Stimulated activated CD8-positive, alpha-beta memory T cell treated with anti-CD3 and anti-CD28 coated beads, Interleukin-2, amount 100 ng/mL, for 1 hour (primary cell): ENCODE measurements around the gene RTN4R.
"Not testable (repeated sequence)": the region's sequence is repeated elsewhere in the genome, so short reads cannot be mapped to it uniquely, and the experiment has no call there.

Source experiments
- DNase-seq, 2 donors: peaks; one replicate each; pipeline ENCODE4 v3.0.0-alpha.2; 2020; ENCODE audit warnings: low read depth in 2 of 2

RTN4R gene

GRCh38 chr22:20286784-20287423 is 18.8 kb upstream of the RTN4R start:
- not testable (repeated sequence) for DNase-seq

GRCh38 chr22:20286312-20286660 is 18.2 kb upstream of the RTN4R start:
- not testable (repeated sequence) for DNase-seq

DNA sequence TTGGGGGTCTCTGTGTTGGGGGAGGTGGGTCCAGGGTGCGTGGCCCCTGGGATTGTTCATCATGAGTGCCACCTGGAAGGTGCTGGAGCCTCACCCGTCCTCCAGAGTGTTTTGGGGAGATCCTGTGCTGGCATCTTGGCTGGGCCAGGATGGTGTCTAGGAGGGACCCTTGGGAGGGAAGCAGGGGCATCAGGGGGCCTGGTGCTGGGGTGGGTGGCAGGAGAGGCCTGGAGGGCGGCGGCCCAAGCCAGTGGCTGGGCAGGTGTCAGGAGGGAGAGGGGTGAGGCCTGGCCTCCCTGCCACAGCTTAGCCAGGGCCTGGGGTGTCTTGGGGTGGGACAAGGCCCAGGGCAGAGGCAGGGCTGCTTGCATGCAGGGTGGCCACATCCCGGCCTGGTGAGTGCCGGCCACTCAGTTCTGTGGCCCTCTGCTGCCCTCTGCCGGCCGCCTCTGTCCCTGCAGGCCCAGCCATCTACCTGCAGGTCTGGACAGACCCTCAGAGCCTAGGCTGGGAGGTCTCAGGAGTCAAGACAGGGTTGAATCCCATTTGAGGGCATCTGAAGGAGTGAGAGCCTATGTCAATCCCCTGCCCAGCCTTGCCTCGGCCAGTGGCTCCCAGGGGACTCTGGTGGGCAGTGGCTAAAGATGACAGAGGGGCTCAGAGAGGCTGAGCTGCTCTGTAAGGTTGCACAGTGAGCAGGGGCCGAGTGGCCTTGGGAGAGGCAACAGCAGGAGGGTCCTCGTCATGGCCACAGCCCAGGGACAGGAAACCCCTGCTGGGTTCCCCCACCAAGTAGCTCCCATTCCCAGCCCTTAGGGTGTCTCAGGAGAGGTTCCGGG is 17.6 kb upstream of the RTN4R start:
- DNase-seq, result peak; percentile 51 to 65

- DNase-seq, result no peak
Observed at GRCh38 chr22:20284471-20285086, 16.5 kb upstream of the RTN4R start.

DNA sequence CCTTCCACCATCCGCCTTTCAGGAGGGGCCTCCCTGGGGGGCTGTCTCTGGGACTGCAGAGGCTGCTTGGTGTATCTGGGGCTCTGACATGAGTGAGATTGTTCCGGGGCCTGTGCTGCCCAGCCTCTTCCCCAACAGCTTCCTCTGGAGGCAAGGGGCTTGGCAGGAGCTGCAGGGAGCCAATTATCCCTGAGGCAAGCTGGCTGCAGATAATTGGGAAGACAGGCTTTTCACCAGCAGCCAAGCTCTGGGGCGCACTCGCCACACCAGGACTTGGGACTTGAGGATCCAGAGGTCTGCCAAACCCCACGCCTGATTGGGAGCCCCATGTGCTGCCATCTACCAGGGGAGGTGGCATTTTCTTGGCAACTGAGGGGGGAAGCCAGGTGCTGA is 15.6 kb upstream of the RTN4R start:
- DNase-seq, result no peak

- DNase-seq, result no peak
Observed at GRCh38 chr22:20282901-20283673, 15.0 kb upstream of the RTN4R start.

DNA sequence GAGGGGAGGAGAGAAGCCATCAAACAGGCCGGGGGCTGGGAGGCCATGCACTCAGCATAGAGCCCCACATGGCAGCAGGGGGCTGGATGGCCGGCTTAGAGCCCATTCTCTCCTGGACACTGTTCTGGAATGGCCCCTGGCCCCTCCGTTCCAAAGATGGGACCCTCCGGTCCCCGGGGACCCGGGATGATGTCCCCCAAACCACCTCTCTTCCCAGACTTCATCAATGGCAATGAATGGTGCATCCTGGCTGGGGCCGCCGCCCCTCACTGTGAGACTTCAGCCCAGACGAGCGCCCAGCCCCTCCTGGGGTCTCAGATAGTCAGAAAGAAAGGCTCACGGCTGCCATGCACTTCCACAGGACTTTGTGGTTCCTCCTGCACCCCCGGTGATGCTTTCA is 13.8 kb upstream of the RTN4R start:
- no peak for DNase-seq

DNA sequence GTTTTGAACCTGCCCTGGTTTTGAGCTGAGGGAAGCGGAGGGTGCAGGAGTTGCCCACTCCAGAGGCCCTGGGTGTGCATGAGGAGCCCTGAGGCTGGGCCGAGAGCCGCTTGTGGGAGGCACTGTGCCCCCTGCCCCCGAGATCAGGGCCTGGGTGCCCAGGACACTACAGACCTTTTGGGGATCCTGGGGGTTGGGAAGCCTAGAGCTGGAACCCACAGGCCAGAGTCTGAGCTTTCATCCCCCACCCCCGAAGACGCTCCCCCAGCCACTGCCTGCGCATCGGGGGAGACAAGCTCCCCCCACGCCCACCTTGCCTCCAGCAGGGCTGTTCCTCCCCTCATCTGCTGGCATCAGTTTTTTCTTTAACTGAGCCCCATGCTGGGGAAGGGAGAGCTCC is 13.4 kb upstream of the RTN4R start:
- not testable (repeated sequence) for DNase-seq

GRCh38 chr22:20280866-20281265 is 12.7 kb upstream of the RTN4R start:
- no peak for DNase-seq

DNA sequence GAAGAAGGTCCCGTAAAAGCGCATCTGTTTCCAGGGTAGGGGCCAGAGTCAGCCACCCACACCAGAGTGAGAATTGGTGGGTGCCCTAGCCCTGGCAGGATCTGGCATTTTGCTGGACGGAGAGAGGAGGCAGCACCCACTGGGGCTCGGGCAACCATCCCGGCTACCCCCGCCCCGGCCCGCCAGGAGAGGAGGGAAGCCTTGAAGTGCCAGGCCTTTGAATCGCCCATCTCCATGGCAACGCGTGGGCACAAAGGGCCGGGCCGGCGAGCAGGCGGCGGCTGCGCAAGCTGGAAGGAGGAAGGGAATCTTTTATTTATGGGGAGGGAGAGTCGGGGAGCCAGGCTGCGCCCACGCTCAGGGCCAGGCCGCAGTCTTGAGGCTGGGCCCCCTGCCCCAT is 12.0 kb upstream of the RTN4R start:
- DNase-seq, result not testable (repeated sequence)

DNA sequence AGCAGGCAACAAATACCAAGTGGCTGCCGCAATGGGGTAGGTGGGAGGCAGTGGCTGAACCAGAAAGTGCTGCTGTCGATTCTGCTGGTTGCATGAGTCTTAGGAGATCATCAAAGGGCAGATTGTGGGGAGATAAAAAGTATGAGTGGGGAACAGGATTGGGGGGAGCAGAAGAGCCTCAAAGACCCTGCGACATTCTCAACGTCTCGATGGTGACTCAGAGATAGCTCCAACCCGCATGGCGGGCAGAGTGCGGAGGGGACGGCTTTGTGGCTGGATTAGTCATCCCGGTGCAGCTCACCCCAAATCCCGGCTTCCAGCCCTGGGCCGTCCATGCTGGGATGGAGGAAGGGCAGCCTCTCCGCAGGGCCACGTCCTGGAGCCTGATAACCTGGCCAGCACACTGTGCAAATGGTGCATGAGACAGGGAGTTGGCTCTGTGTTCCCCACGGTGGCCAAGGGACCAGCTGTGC is 11.6 kb upstream of the RTN4R start:
- no peak for DNase-seq

- DNase-seq, result not testable (repeated sequence)
Observed at GRCh38 chr22:20278726-20279490, 10.8 kb upstream of the RTN4R start.

DNA sequence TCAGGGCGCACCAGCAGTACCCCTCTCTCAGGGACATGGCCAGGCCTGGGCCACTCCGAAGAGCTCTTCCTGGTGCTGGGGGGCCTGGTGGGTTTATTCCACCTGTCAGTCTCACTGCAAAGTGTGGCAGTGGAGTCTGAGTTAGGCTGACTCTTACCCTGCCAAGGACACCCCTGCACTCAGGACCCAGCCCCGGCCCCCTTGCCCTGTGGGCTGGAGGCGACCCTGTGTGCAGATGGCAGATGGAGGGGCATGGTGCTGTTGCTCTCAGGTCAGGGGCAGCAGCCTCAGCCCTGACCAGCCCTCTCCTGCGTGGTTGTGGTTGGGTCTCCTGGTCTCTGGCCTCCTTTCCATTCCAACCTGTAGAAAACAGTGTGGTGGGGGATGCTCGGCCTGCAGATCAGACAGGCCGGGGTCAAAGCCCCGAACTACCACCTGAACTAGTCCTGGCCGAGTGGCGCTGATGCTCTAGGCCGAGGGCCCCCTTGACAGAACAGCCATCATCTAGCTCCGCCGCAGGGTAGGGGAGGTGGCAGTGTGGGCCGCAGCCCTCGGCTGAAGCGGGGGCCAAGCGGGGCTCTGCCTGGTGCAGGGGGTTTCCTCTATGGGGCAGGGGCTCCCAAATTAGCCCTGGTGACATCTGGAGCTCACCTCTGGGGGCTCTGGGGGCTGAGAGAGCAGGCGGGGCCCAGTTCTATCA is 10.0 kb upstream of the RTN4R start:
- not testable (repeated sequence) for DNase-seq

DNA sequence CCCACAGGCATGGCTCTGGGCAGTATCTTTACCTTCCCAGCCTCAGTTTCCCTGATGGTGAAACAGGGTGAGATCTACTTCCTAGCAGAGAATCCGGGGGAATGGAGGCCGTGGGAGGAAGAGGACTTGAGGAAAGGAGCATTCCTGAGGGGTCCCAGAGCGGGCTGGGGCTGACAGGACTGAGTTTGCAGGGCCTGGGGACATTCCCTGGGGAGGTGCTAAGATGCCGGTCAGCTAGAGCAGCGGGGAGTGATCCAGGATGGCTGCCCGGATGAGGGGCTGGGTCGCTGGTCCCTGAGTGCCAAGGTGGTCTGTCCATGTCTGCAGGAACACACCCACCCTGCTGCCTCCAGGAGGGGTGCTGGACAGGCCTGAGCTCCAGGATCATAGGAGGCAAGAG is 8.3 kb upstream of the RTN4R start:
- no peak for DNase-seq

- DNase-seq, result no peak
Observed at GRCh38 chr22:20275836-20276235, 7.7 kb upstream of the RTN4R start.

- not testable (repeated sequence) for DNase-seq
Observed at GRCh38 chr22:20275325-20275724, 7.2 kb upstream of the RTN4R start.

GRCh38 chr22:20274374-20274773 is 6.3 kb upstream of the RTN4R start:
- not testable (repeated sequence) for DNase-seq

DNA sequence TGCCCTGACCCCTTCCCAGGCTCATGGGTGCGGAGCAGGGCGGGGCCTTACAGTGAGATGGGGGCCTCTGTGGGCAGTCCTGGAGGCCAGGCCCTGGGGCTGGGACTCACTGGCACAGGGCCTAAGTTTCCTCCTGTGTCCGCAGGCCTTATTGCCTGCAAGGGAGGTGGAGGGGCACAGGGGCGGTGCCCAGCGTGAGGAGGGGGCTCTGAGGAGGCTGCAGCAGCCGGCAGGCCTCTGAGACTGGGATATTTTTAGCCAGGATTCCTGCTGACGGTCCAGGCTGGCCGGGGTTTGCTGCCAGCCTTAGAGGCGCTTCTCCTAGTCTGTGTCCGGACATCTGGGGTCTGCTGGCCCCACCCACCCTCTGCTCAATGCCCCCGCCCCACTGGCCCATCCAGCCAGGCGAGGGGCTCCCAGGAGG is 5.7 kb upstream of the RTN4R start:
- no peak for DNase-seq

- DNase-seq, result no peak
Observed at GRCh38 chr22:20272700-20273099, 4.6 kb upstream of the RTN4R start.

DNA sequence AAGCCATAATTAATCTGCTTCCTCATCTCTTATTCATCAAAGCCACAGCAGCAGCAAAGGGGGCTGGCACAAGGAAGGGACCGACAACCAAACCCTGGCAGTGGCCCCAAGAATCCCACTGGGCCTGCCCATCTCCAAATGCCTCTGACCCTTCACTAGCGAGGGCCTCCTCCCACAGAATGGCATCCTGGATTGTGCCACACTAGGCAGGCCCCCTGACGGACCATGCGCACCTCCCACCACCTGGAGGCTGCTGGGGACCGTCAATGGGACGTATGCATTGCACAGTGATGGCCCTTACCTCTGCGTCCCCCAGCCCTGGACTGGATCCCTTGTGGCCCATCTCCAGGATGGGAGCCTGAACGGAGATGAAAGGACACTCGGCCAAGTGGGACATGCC is 4.1 kb upstream of the RTN4R start:
- DNase-seq, result no peak
